ENCODE results near the gene MCC.

- TF ChIP-seq EZH2 (IDR thresholded peaks at IDR 0.05; ENCODE audit: borderline replicate concordance, insufficient read depth, low read depth, low read length, poor library complexity, severe bottlenecking) = no peak
- TF ChIP-seq, protein P1, sequence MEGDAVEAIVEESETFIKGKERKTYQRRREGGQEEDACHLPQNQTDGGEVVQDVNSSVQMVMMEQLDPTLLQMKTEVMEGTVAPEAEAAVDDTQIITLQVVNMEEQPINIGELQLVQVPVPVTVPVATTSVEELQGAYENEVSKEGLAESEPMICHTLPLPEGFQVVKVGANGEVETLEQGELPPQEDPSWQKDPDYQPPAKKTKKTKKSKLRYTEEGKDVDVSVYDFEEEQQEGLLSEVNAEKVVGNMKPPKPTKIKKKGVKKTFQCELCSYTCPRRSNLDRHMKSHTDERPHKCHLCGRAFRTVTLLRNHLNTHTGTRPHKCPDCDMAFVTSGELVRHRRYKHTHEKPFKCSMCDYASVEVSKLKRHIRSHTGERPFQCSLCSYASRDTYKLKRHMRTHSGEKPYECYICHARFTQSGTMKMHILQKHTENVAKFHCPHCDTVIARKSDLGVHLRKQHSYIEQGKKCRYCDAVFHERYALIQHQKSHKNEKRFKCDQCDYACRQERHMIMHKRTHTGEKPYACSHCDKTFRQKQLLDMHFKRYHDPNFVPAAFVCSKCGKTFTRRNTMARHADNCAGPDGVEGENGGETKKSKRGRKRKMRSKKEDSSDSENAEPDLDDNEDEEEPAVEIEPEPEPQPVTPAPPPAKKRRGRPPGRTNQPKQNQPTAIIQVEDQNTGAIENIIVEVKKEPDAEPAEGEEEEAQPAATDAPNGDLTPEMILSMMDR (IDR thresholded peaks at IDR 0.05) = no peak
These were observed 373.7 kb downstream of the MCC start for GRCh38 chr5:113114559-113114958.

Data from B cell (primary cell).